Progenitor cell of endocrine pancreas (in vitro differentiated cells): ENCODE measurements around the gene RGS10. TPM values are rescaled to one million over a fixed set of nuclear protein-coding genes. Genes with fewer than 3 reads are reported as not detected.

Experiments used
- DNase-seq: peaks from one replicate; pipeline ENCODE4 v3.0.0; 2021; ENCODE audit warnings: low spot score; ENCODE audit not compliant: unreplicated experiment
- H3K27ac Mint-ChIP-seq: 2 replicates; pipeline ENCODE4 v1.8.0; 2021; ENCODE audit warnings: mild to moderate bottlenecking, moderate library complexity, mixed read lengths
- H3K27me3 Mint-ChIP-seq: 2 replicates; pipeline ENCODE4 v1.8.0; 2021; ENCODE audit warnings: mixed read lengths
- H3K36me3 Mint-ChIP-seq: 2 replicates; pipeline ENCODE4 v1.8.0; 2022; ENCODE audit warnings: mixed read lengths; ENCODE audit not compliant: insufficient read depth
- H3K4me1 Mint-ChIP-seq: 2 replicates; pipeline ENCODE4 v1.8.0; 2021; ENCODE audit warnings: low read depth, mixed read lengths
- H3K4me3 Mint-ChIP-seq: 2 replicates; pipeline ENCODE4 v1.8.0; 2021; ENCODE audit warnings: low read depth, mild to moderate bottlenecking, moderate library complexity, mixed read lengths
- H3K9me3 Mint-ChIP-seq: 2 replicates; pipeline ENCODE4 v1.8.0; 2021; ENCODE audit warnings: low read depth, mixed read lengths
- total RNA-seq: library from RNA; stranded (reverse); gene quantifications from 2 replicates; pipeline ENCODE4 v1.2.1, GENCODE V29; 2021
- TF ChIP-seq, protein P1 (sequence below): fragments of 200-600 bp; sonication (generic); IDR thresholded peaks from one replicate; pipeline ENCODE4 v1.5.0; 2021; ENCODE audit warnings: antibody characterized with exemption, mild to moderate bottlenecking; ENCODE audit not compliant: unreplicated experiment

Gene RGS10
- total RNA-seq, 1 donor from 2014 or later, result 0.96 TPM

DNA sequence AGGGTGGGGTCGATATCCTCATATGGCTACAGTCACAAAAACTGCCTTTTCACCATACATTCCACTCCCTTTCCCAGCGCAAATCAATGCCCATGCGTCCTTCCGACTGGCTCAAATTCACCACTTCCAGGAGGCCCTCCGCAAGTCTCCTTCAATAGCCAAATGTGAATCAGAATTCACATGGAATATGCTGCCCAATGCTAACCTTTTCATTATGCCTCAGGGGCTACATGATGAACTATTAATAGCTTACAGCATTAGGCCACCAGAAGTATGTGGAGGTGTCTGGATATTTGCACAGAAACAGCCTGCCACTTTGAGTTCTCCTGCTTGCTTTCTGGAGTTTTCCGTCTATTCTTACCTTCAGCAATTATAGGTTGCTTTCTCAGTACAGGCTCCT, 27.7 kb downstream of the RGS10 start:
- no peak overlapping the region for H3K4me3 Mint-ChIP-seq
- peaks cover 9% of the 10 kb centered on the region for H3K27me3 Mint-ChIP-seq
- no peaks in the 10 kb centered on the region for H3K9me3 Mint-ChIP-seq
- TF ChIP-seq, protein P1, sequence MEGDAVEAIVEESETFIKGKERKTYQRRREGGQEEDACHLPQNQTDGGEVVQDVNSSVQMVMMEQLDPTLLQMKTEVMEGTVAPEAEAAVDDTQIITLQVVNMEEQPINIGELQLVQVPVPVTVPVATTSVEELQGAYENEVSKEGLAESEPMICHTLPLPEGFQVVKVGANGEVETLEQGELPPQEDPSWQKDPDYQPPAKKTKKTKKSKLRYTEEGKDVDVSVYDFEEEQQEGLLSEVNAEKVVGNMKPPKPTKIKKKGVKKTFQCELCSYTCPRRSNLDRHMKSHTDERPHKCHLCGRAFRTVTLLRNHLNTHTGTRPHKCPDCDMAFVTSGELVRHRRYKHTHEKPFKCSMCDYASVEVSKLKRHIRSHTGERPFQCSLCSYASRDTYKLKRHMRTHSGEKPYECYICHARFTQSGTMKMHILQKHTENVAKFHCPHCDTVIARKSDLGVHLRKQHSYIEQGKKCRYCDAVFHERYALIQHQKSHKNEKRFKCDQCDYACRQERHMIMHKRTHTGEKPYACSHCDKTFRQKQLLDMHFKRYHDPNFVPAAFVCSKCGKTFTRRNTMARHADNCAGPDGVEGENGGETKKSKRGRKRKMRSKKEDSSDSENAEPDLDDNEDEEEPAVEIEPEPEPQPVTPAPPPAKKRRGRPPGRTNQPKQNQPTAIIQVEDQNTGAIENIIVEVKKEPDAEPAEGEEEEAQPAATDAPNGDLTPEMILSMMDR, result no peak
- no peak for DNase-seq
- no peaks in the 10 kb centered on the region for H3K4me1 Mint-ChIP-seq
- H3K36me3 Mint-ChIP-seq, result no peaks in the 10 kb centered on the region
- H3K27ac Mint-ChIP-seq, result no peak overlapping the region

GRCh38 chr10:119511828-119512515, 30.5 kb downstream of the RGS10 start:
- Mint-ChIP-seq H3K9me3 (no peaks in the 10 kb centered on the region), H3K27ac (no peak overlapping the region), H3K4me3 (no peak overlapping the region), H3K4me1 (no peaks in the 10 kb centered on the region), H3K27me3 (peaks cover 6% of the 10 kb centered on the region), H3K36me3 (no peaks in the 10 kb centered on the region)
- DNase-seq, result no peak
- TF ChIP-seq, protein P1, result no peak

DNA sequence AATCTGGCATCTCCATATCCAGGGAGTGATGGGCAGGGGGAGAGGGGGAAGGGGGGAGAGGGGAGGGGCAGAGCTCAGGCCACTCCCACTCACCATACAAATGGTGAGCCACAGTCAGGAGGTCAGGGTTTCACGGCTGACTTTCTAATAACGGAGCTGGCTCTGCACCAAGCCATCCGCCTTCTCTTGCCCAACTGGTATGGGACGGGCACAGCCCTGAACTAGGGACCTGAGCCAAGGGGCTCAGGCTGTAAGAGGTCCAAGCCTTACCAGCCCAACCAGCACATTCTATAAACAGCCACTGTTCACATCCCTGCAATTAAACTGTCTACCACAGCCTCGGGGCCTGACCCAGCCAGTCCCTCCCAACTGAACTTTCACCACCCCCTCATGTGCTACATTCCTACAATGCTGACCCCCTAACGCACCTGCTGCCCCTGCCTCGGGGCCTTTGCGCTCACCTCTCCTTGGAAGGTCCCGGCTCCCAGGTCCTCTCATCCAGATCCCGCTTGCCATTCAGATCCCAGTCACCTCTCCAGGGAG, 32.5 kb downstream of the RGS10 start:
- no peak overlapping the region for H3K4me3 Mint-ChIP-seq
- no peak overlapping the region for H3K27ac Mint-ChIP-seq
- H3K36me3 Mint-ChIP-seq, result no peaks in the 10 kb centered on the region
- DNase-seq, result no peak
- TF ChIP-seq, protein P1, result no peak
- no peaks in the 10 kb centered on the region for H3K4me1 Mint-ChIP-seq
- H3K27me3 Mint-ChIP-seq, result peaks cover 14% of the 10 kb centered on the region
- H3K9me3 Mint-ChIP-seq, result no peaks in the 10 kb centered on the region

GRCh38 chr10:119507115-119507514, 35.4 kb downstream of the RGS10 start:
- Mint-ChIP-seq H3K27ac (no peak overlapping the region), H3K36me3 (no peaks in the 10 kb centered on the region), H3K27me3 (peaks cover 25% of the 10 kb centered on the region), H3K4me3 (no peak overlapping the region), H3K4me1 (no peaks in the 10 kb centered on the region), H3K9me3 (no peaks in the 10 kb centered on the region)
- no peak for DNase-seq
- TF ChIP-seq, protein P1, result no peak

DNA sequence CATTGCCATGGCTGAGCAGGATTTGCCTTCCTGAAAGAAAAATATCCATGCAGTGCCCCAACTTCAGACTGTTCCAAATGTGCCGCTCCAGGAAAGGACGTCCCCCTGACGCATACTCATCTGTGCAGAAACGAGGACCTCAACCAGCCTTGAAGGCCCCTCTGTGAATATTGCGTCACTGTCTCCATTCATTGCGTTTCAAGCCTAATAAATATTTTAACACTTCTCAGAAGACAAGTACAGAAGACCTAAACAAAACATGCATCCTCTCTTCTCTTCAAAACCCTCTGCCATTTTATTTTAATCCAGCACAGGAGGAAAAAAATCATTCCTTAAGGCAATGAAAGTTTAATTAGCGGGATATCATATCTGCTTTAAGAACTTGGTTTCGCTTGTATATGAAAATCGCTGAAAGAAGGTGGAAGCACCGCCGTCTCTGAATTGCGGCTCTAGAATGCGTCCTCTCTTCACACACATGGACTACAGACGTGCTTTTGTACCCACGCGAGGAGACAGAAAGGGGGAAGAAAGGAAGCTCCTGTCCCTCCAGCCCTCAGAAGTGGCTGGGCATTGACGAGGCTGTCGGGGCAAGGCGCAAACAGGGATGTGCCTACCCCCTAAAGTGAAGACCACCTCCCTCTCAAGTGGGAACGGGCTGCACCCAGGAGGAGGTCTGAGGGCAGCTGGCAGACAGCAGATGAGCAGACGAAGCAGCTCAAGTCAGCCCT, 36.8 kb downstream of the RGS10 start:
- peaks cover 27% of the 10 kb centered on the region for H3K27me3 Mint-ChIP-seq
- H3K36me3 Mint-ChIP-seq, result no peaks in the 10 kb centered on the region
- no peak for DNase-seq
- H3K4me3 Mint-ChIP-seq, result no peak overlapping the region
- no peaks in the 10 kb centered on the region for H3K9me3 Mint-ChIP-seq
- TF ChIP-seq, protein P1, result no peak
- no peak overlapping the region for H3K27ac Mint-ChIP-seq
- no peaks in the 10 kb centered on the region for H3K4me1 Mint-ChIP-seq
